ENCODE data around the gene USP10.

USP10 gene

GRCh38 chr16:84775262-84775810 lies 75.5 kb downstream of the USP10 start:
- ChIA-PET CTCF (interaction anchor here (0.7 to 1.2 kb wide), 3 partner anchors 11 to 199 kb away, joined by 3 read pairs; no protein-coding TSS in a partner anchor), POLR2A (no interaction called here)
- peaks cover 14 to 92% of the 10 kb centered on the region in 2 experiments; a peak in 2 of 3 replicates for H3K36me3 ChIP-seq (ENCODE audit: control insufficient read depth in 2 of 2, insufficient read depth in 1 of 2, low read length in 2 of 2)
- no peaks in the 10 kb centered on the region for H3K4me1 ChIP-seq (ENCODE audit: control insufficient read depth, insufficient read depth, low read length)
- H3K9me3 ChIP-seq (ENCODE audit: control insufficient read depth, insufficient read depth, low read depth, low read length): no peaks in the 10 kb centered on the region
- H3K27ac ChIP-seq (ENCODE audit: extremely low read depth, low read depth, low read length): no peak overlapping the region
- no peak overlapping the region for H3K4me3 ChIP-seq (ENCODE audit: low read depth, low read length)
- no peak for TF ChIP-seq ZNF548 (tag by site-specific recombination; IDR thresholded peaks at IDR 0.05)
- TF ChIP-seq, protein P1, sequence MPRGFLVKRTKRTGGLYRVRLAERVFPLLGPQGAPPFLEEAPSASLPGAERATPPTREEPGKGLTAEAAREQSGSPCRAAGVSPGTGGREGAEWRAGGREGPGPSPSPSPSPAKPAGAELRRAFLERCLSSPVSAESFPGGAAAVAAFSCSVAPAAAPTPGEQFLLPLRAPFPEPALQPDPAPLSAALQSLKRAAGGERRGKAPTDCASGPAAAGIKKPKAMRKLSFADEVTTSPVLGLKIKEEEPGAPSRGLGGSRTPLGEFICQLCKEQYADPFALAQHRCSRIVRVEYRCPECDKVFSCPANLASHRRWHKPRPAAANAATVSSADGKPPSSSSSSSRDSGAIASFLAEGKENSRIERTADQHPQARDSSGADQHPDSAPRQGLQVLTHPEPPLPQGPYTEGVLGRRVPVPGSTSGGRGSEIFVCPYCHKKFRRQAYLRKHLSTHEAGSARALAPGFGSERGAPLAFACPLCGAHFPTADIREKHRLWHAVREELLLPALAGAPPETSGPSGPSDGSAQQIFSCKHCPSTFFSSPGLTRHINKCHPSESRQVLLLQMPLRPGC (tag by site-specific recombination; IDR thresholded peaks at IDR 0.05): no peak

- no peaks in the 10 kb centered on the region for H3K9me3 ChIP-seq (ENCODE audit: control insufficient read depth, insufficient read depth, low read depth, low read length)
- CTCF ChIA-PET: no interaction called here
- POLR2A ChIA-PET: no interaction called here
- no peak for TF ChIP-seq ZFP37 (tag by site-specific recombination; IDR thresholded peaks at IDR 0.05)
- TF ChIP-seq ZNF518A (tag by site-specific recombination; conservative IDR thresholded peaks at IDR 0.05; ENCODE audit: low read depth): no peak
- no peak for TF ChIP-seq ZNF626 (tag by site-specific recombination; IDR thresholded peaks at IDR 0.05)
- no peak for TF ChIP-seq FEZF1 (tag by site-specific recombination; IDR thresholded peaks at IDR 0.05)
- no peak for TF ChIP-seq ZNF645 (tag by site-specific recombination; IDR thresholded peaks at IDR 0.05)
- TF ChIP-seq ZNF830 (tag by site-specific recombination; IDR thresholded peaks at IDR 0.05; ENCODE audit: low read depth): no peak
- no peak for TF ChIP-seq ZNF239 (tag by site-specific recombination; IDR thresholded peaks at IDR 0.05)
- TF ChIP-seq ZNF23 (tag by site-specific recombination; IDR thresholded peaks at IDR 0.05; ENCODE audit: borderline replicate concordance): no peak
- no peak for TF ChIP-seq ZNF837 (tag by site-specific recombination; IDR thresholded peaks at IDR 0.05)
- TF ChIP-seq ZNF560 (tag by site-specific recombination; IDR thresholded peaks at IDR 0.05; ENCODE audit: borderline replicate concordance): no peak
- TF ChIP-seq ZSCAN23 (tag by site-specific recombination; IDR thresholded peaks at IDR 0.05): no peak
- TF ChIP-seq SP3 (tag by site-specific recombination; IDR thresholded peaks at IDR 0.05): no peak
- TF ChIP-seq, protein P2, sequence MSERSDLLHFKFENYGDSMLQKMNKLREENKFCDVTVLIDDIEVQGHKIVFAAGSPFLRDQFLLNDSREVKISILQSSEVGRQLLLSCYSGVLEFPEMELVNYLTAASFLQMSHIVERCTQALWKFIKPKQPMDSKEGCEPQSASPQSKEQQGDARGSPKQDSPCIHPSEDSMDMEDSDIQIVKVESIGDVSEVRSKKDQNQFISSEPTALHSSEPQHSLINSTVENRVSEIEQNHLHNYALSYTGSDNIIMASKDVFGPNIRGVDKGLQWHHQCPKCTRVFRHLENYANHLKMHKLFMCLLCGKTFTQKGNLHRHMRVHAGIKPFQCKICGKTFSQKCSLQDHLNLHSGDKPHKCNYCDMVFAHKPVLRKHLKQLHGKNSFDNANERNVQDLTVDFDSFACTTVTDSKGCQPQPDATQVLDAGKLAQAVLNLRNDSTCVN (tag by site-specific recombination; optimal IDR thresholded peaks at IDR 0.05): no peak
- TF ChIP-seq ZNF580 (tag by site-specific recombination; IDR thresholded peaks at IDR 0.05): no peak
- TF ChIP-seq, protein P3, sequence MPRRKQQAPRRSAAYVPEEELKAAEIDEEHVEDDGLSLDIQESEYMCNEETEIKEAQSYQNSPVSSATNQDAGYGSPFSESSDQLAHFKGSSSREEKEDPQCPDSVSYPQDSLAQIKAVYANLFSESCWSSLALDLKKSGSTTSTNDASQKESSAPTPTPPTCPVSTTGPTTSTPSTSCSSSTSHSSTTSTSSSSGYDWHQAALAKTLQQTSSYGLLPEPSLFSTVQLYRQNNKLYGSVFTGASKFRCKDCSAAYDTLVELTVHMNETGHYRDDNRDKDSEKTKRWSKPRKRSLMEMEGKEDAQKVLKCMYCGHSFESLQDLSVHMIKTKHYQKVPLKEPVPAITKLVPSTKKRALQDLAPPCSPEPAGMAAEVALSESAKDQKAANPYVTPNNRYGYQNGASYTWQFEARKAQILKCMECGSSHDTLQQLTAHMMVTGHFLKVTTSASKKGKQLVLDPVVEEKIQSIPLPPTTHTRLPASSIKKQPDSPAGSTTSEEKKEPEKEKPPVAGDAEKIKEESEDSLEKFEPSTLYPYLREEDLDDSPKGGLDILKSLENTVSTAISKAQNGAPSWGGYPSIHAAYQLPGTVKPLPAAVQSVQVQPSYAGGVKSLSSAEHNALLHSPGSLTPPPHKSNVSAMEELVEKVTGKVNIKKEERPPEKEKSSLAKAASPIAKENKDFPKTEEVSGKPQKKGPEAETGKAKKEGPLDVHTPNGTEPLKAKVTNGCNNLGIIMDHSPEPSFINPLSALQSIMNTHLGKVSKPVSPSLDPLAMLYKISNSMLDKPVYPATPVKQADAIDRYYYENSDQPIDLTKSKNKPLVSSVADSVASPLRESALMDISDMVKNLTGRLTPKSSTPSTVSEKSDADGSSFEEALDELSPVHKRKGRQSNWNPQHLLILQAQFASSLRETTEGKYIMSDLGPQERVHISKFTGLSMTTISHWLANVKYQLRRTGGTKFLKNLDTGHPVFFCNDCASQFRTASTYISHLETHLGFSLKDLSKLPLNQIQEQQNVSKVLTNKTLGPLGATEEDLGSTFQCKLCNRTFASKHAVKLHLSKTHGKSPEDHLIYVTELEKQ (tag by site-specific recombination; IDR thresholded peaks at IDR 0.05; ENCODE audit: borderline replicate concordance): no peak
- TF ChIP-seq ZNF423 (tag by site-specific recombination; IDR thresholded peaks at IDR 0.05): no peak
- no peak for TF ChIP-seq GLI2 (tag by site-specific recombination; IDR thresholded peaks at IDR 0.05; ENCODE audit: borderline replicate concordance, low read depth)
- TF ChIP-seq KLF8 (tag by site-specific recombination; IDR thresholded peaks at IDR 0.05): no peak
- TF ChIP-seq ZBTB21 (tag by site-specific recombination; IDR thresholded peaks at IDR 0.05): no peak
- no peak overlapping the region for H3K27ac ChIP-seq (ENCODE audit: extremely low read depth, low read depth, low read length)
- H3K4me1 ChIP-seq (ENCODE audit: control insufficient read depth, insufficient read depth, low read length): no peaks in the 10 kb centered on the region
- no peak overlapping the region for H3K4me3 ChIP-seq (ENCODE audit: low read depth, low read length)
- peaks cover 7 to 82% of the 10 kb centered on the region in 2 experiments; a peak in 2 of 3 replicates for H3K36me3 ChIP-seq (ENCODE audit: control insufficient read depth in 2 of 2, insufficient read depth in 1 of 2, low read length in 2 of 2)
These were observed 77.6 kb downstream of the USP10 start for GRCh38 chr16:84777435-84777834.

Measured in HEK293 (cell line).